GM23338 (cell line): ENCODE measurements around the gene RNF183. TPM values are rescaled to one million over a fixed set of nuclear protein-coding genes. Genes with fewer than 3 reads are reported as not detected.

Source experiments
- ATAC-seq: fragments of 200-7000 bp; cut with Tn5 transposase; 3 replicates; pipeline ENCODE4 v1.9.1; 2020
- DNase-seq: peaks from one replicate; pipeline ENCODE4 v3.0.0-alpha.2; 2015; ENCODE audit warnings: low spot score
- H2AFZ ChIP-seq: fragments of 200-600 bp; sonication (generic); 2 replicates; pipeline ENCODE4 v1.8.0; 2016; ENCODE audit warnings: antibody characterized with exemption, mild to moderate bottlenecking, moderate library complexity
- H3F3A ChIP-seq: fragments of 200-600 bp; sonication (generic); replicated peaks from 2 replicates; pipeline ENCODE4 v1.8.0; 2017; ENCODE audit warnings: antibody characterized with exemption, mixed run types, low read depth
- H3K27ac ChIP-seq: fragments of 200-600 bp; sonication (generic); 2 replicates; pipeline ENCODE4 v1.6.1; 2016; ENCODE audit warnings: low read depth
- H3K27me3 ChIP-seq: fragments of 200-600 bp; sonication (generic); 2 replicates; pipeline ENCODE4 v1.8.0; 2016; ENCODE audit warnings: mild to moderate bottlenecking, mixed run types, moderate library complexity; ENCODE audit not compliant: insufficient read depth
- H3K36me3 ChIP-seq: fragments of 200-600 bp; sonication (generic); 2 replicates; pipeline ENCODE4 v1.8.0; 2016; ENCODE audit warnings: mild to moderate bottlenecking; ENCODE audit not compliant: insufficient read depth
- H3K4me1 ChIP-seq: fragments of 200-600 bp; sonication (generic); 2 replicates; pipeline ENCODE4 v1.8.0; 2016; ENCODE audit warnings: mild to moderate bottlenecking, moderate library complexity; ENCODE audit not compliant: insufficient read depth
- H3K4me2 ChIP-seq: fragments of 200-600 bp; sonication (generic); 2 replicates; pipeline ENCODE4 v1.7.1; 2017; ENCODE audit warnings: mixed run types
- H3K4me3 ChIP-seq: fragments of 200-600 bp; sonication (generic); 2 replicates; pipeline ENCODE4 v1.6.1; 2016; ENCODE audit warnings: mixed run types
- H3K79me2 ChIP-seq: fragments of 200-600 bp; sonication (generic); replicated peaks from 2 replicates; pipeline ENCODE4 v1.8.0; 2017; ENCODE audit warnings: mild to moderate bottlenecking; ENCODE audit not compliant: insufficient read depth
- H3K9me2 ChIP-seq: fragments of 200-600 bp; sonication (generic); 2 replicates; pipeline ENCODE4 v1.8.0; 2017; ENCODE audit not compliant: insufficient read depth
- H4K20me1 ChIP-seq: fragments of 200-600 bp; sonication (generic); replicated peaks from 2 replicates; pipeline ENCODE4 v1.8.0; 2017; ENCODE audit warnings: mild to moderate bottlenecking; ENCODE audit not compliant: insufficient read depth
- H3K27ac Mint-ChIP-seq: 2 replicates; pipeline ENCODE4 v1.8.0; 2020; ENCODE audit warnings: inconsistent platforms, mild to moderate bottlenecking, moderate library complexity, mixed read lengths
- H3K27me3 Mint-ChIP-seq: 3 replicates; pipeline ENCODE4 v1.8.0; 2022; ENCODE audit warnings: low read depth, mild to moderate bottlenecking, moderate library complexity, mixed read lengths, inconsistent platforms; ENCODE audit not compliant: insufficient read depth, poor library complexity
- H3K36me3 Mint-ChIP-seq: 3 replicates; pipeline ENCODE4 v1.8.0; 2021; ENCODE audit warnings: low read depth, mild to moderate bottlenecking, inconsistent platforms, moderate library complexity, mixed read lengths
- H3K4me1 Mint-ChIP-seq: 3 replicates; pipeline ENCODE4 v1.8.0; 2020; ENCODE audit warnings: mild to moderate bottlenecking, inconsistent platforms, mixed read lengths
- H3K4me3 Mint-ChIP-seq: 3 replicates; pipeline ENCODE4 v1.8.0; 2021; ENCODE audit warnings: moderate library complexity, mild to moderate bottlenecking, inconsistent platforms, mixed read lengths
- H3K9me3 Mint-ChIP-seq: 3 replicates; pipeline ENCODE4 v1.8.0; 2020; ENCODE audit warnings: moderate library complexity, mild to moderate bottlenecking, inconsistent platforms, mixed read lengths
- CREB1 ChIP-seq: fragments of 250-450 bp; sonication (Bioruptor Pico); IDR thresholded peaks from 2 replicates; pipeline ENCODE4 v1.5.0; 2020; ENCODE audit warnings: low read depth, mild to moderate bottlenecking, moderate library complexity
- CTCF ChIP-seq, 2 experiments: fragments of 200-600 bp in 1 of 2; sonication (generic) in 1 of 2; conservative IDR thresholded peaks; 2 replicates each; pipeline versions ENCODE4 v1.5.1 to v1.6.1; 2016 to 2017; ENCODE audit warnings: antibody characterized with exemption in 2 of 2, low read depth in 2 of 2, mild to moderate bottlenecking in 2 of 2, moderate library complexity in 1 of 2
- ETS1 ChIP-seq: IDR thresholded peaks from 2 replicates; pipeline ENCODE4 v1.6.1; 2016; ENCODE audit warnings: antibody characterized with exemption
- EZH2 ChIP-seq: fragments of 200-600 bp; sonication (generic); IDR thresholded peaks from one replicate; pipeline ENCODE4 v1.8.0; 2017; ENCODE audit warnings: antibody characterized with exemption, mild to moderate bottlenecking, low read depth; ENCODE audit not compliant: unreplicated experiment
- EZH2phosphoT487 ChIP-seq: fragments of 200-600 bp; sonication (generic); IDR thresholded peaks from one replicate; pipeline ENCODE4 v1.8.1; 2018; ENCODE audit warnings: antibody characterized with exemption; ENCODE audit not compliant: unreplicated experiment
- JUNB ChIP-seq: IDR thresholded peaks from one replicate; pipeline ENCODE4 v1.6.1; 2016; ENCODE audit warnings: antibody characterized with exemption; ENCODE audit not compliant: unreplicated experiment
- NANOG ChIP-seq: IDR thresholded peaks from 2 replicates; pipeline ENCODE4 v1.6.1; 2016; ENCODE audit warnings: antibody characterized with exemption, borderline replicate concordance
- POLR2AphosphoS5 ChIP-seq: IDR thresholded peaks from 2 replicates; pipeline ENCODE4 v1.6.1; 2016; ENCODE audit warnings: antibody characterized with exemption, low read depth
- REST ChIP-seq: IDR thresholded peaks from one replicate; pipeline ENCODE4 v1.6.1; 2018; ENCODE audit warnings: antibody characterized with exemption; ENCODE audit not compliant: unreplicated experiment
- STAT1 ChIP-seq: IDR thresholded peaks from one replicate; pipeline ENCODE4 v1.6.1; 2016; ENCODE audit warnings: antibody characterized with exemption; ENCODE audit not compliant: unreplicated experiment
- ZNF114 ChIP-seq: fragments of 250-450 bp; sonication (Bioruptor Pico); IDR thresholded peaks from 2 replicates; pipeline ENCODE4 v1.5.0; 2020; ENCODE audit warnings: mild to moderate bottlenecking, moderate library complexity
- ZNF331 ChIP-seq: fragments of 250-450 bp; sonication (Bioruptor Pico); IDR thresholded peaks from 2 replicates; pipeline ENCODE4 v1.5.0; 2020; ENCODE audit warnings: low read depth, mild to moderate bottlenecking, moderate library complexity
- ZNF462 ChIP-seq: fragments of 250-450 bp; sonication (Bioruptor Pico); IDR thresholded peaks from 2 replicates; pipeline ENCODE4 v1.5.0; 2020; ENCODE audit warnings: mild to moderate bottlenecking, moderate library complexity
- polyA plus RNA-seq: library from polyadenylated mRNA; unstranded; fragments of >200 nt; fragmentation: Nextera tagmentation; extraction: Ambion mirVana; gene quantifications from 2 replicates; pipeline ENCODE4 v1.2.1, GENCODE V29; 2016
- total RNA-seq: library from RNA; depleted of rRNA; stranded (reverse); fragments of >200 nt; shearing (Covaris generic); gene quantifications from 2 replicates; pipeline ENCODE4 v1.2.3, GENCODE V29; 2014

RNF183 gene
- total and polyA plus RNA-seq, 2 experiments from 2014 or later, result 0.42 TPM; not detected in 1

GRCh38 chr9:113349445-113350094, 46.4 kb upstream of the RNF183 start, which contains the start of gene BSPRY:
Gene BSPRY (plus strand): TSS chr9:113349541. CDS start chr9:113349580, 39 bp downstream.
- H3F3A ChIP-seq, result no peaks in the 10 kb centered on the region
- H3K9me3 Mint-ChIP-seq, result no peaks in the 10 kb centered on the region
- H3K9me2 ChIP-seq, result peaks cover 2% of the 10 kb centered on the region; the same call in 1 of the 2 replicates
- DNase-seq (peak; percentile 71), ATAC-seq (peak; percentile 88)
- peaks cover 19% of the 10 kb centered on the region for H3K27me3 Mint-ChIP-seq
- H3K4me1 ChIP-seq, result peaks cover 16% of the 10 kb centered on the region; the same call in 1 of the 2 replicates
- H3K4me2 ChIP-seq, result peak within 1 kb of the TSS; percentile 80
- H2AFZ ChIP-seq, result peak within 1 kb of the TSS; percentile 90
- no peak within 1 kb of the TSS for H3K27ac Mint-ChIP-seq
- peak within 1 kb of the TSS; percentile 79 for H3K4me3 ChIP-seq
- H3K27ac ChIP-seq, result no peak within 1 kb of the TSS
- H3K4me3 Mint-ChIP-seq, result peak within 1 kb of the TSS; percentile 81
- no peaks in the 10 kb centered on the region for H3K36me3 ChIP-seq
- H3K27me3 ChIP-seq, result peaks cover 28% of the 10 kb centered on the region
- H3K4me1 Mint-ChIP-seq, result peaks cover 16% of the 10 kb centered on the region
- no peak for TF ChIP-seq CTCF (conservative IDR thresholded peaks at IDR 0.05; ENCODE audit: low read depth in 2 of 2)
- TF ChIP-seq STAT1, result no peak
- no peak for TF ChIP-seq ETS1
- TF ChIP-seq ZNF114 (CRISPR knock-in tag), result no peak
- no peak for TF ChIP-seq REST
- no peak for TF ChIP-seq JUNB
- TF ChIP-seq EZH2phosphoT487, result no peak
- TF ChIP-seq EZH2, result no peak
- peak; percentile 37; the same call in 1 of the 2 replicates for TF ChIP-seq POLR2AphosphoS5
- no peak for TF ChIP-seq NANOG
- no peak for TF ChIP-seq ZNF331 (CRISPR knock-in tag)
- no peak for TF ChIP-seq ZNF462 (CRISPR knock-in tag)
- TF ChIP-seq CREB1 (CRISPR knock-in tag), result 0 out of 2 replicates have a peak, but pooled peaks have one; percentile 38
- H3K79me2 ChIP-seq, result no peaks in the 10 kb centered on the region
- H3K36me3 Mint-ChIP-seq, result no peaks in the 10 kb centered on the region
- no peaks in the 10 kb centered on the region for H4K20me1 ChIP-seq
